Immature natural killer cell (primary cell): ENCODE results near the gene CDYL2. TPM values are rescaled to one million over a fixed set of nuclear protein-coding genes. Genes with fewer than 3 reads are reported as not detected.
A peak's percentile ranks its signal among the peaks of the same experiment; 100 is the strongest.

ENCODE experiments used
- DNase-seq, 3 donors: peaks; one replicate each; pipeline ENCODE4 v3.0.0; 2022; ENCODE audit warnings: mixed read lengths in 1 of 3
- H3K27ac Mint-ChIP-seq, 6 donors: one replicate each; pipeline ENCODE4 v1.8.0; 2020; ENCODE audit warnings: mixed read lengths in 6 of 6, mild to moderate bottlenecking in 5 of 6, inconsistent platforms in 4 of 6, moderate library complexity in 3 of 6
- H3K27me3 Mint-ChIP-seq, 3 donors: one replicate each; pipeline ENCODE4 v1.8.0; 2020 to 2021; ENCODE audit warnings: low read depth in 3 of 3, mild to moderate bottlenecking in 3 of 3, mixed read lengths in 3 of 3, moderate library complexity in 3 of 3, inconsistent platforms in 1 of 3
- H3K36me3 Mint-ChIP-seq, 3 donors: one replicate each; pipeline ENCODE4 v1.8.0; 2020; ENCODE audit warnings: mixed read lengths in 3 of 3, inconsistent platforms in 2 of 3, mild to moderate bottlenecking in 2 of 3
- H3K4me1 Mint-ChIP-seq, 2 donors: one replicate each; pipeline ENCODE4 v1.8.0; 2020; ENCODE audit warnings: inconsistent platforms in 2 of 2, mild to moderate bottlenecking in 2 of 2, mixed read lengths in 2 of 2, moderate library complexity in 1 of 2
- H3K4me3 Mint-ChIP-seq, 5 donors: one replicate each; pipeline ENCODE4 v1.8.0; 2020; ENCODE audit warnings: mild to moderate bottlenecking in 5 of 5, mixed read lengths in 5 of 5, inconsistent platforms in 3 of 5, moderate library complexity in 3 of 5
- H3K9me3 Mint-ChIP-seq, 6 donors: one replicate each; pipeline ENCODE4 v1.8.0; 2020; ENCODE audit warnings: mild to moderate bottlenecking in 6 of 6, mixed read lengths in 6 of 6, inconsistent platforms in 4 of 6, moderate library complexity in 3 of 6
- polyA plus RNA-seq, 3 donors: library from polyadenylated mRNA; unstranded; fragments of 300-500 nt; fragmentation: Illumina TruSeq; gene quantifications; one replicate each; pipeline ENCODE4 v1.2.3, GENCODE V29; 2021

Gene CDYL2
- polyA plus RNA-seq, 3 donors from 2014 or later, result 0.21 TPM; not detected in 2

- Mint-ChIP-seq H3K27ac (no peak overlapping the region), H3K27me3 (peaks cover 8 to 16% (median 11%) of the 10 kb centered on the region in 3 donors), H3K4me1 (peaks cover 15% of the 10 kb centered on the region in 2 donors), H3K36me3 (peaks cover 0 to 3% (median 0%) of the 10 kb centered on the region in 3 donors), H3K9me3 (peaks cover 0 to 6% (median 0%) of the 10 kb centered on the region in 6 donors), H3K4me3 (no peak overlapping the region)
- no peak for DNase-seq
Measured at GRCh38 chr16:80587071-80587470, 217.3 kb downstream of the CDYL2 start.

GRCh38 chr16:80586476-80586875 lies 217.9 kb downstream of the CDYL2 start:
- H3K9me3 Mint-ChIP-seq, result peaks cover 0 to 6% (median 0%) of the 10 kb centered on the region in 6 donors
- no peak overlapping the region for H3K4me3 Mint-ChIP-seq
- no peak for DNase-seq
- H3K36me3 Mint-ChIP-seq, result peaks cover 0 to 3% (median 0%) of the 10 kb centered on the region in 3 donors
- H3K27me3 Mint-ChIP-seq, result peaks cover 5 to 12% (median 8%) of the 10 kb centered on the region in 3 donors
- no peak overlapping the region for H3K27ac Mint-ChIP-seq
- H3K4me1 Mint-ChIP-seq, result peaks cover 9 to 11% of the 10 kb centered on the region in 2 donors

GRCh38 chr16:80585764-80586163 lies 218.6 kb downstream of the CDYL2 start:
- Mint-ChIP-seq H3K27me3 (peaks cover 7 to 10% (median 9%) of the 10 kb centered on the region in 3 donors), H3K4me3 (peak overlapping the region in 1 of 5 donors; percentile 48), H3K9me3 (peaks cover 0 to 6% (median 0%) of the 10 kb centered on the region in 6 donors), H3K36me3 (peaks cover 0 to 3% (median 0%) of the 10 kb centered on the region in 3 donors), H3K4me1 (peaks cover 3 to 4% of the 10 kb centered on the region in 2 donors), H3K27ac (no peak overlapping the region)
- no peak for DNase-seq

GRCh38 chr16:80583466-80583865 lies 220.9 kb downstream of the CDYL2 start:
- H3K27ac Mint-ChIP-seq, result no peak overlapping the region
- no peak for DNase-seq
- H3K36me3 Mint-ChIP-seq, result peaks cover 0 to 3% (median 0%) of the 10 kb centered on the region in 3 donors
- H3K4me3 Mint-ChIP-seq, result no peak overlapping the region
- peaks cover 7 to 9% (median 7%) of the 10 kb centered on the region in 3 donors for H3K27me3 Mint-ChIP-seq
- H3K4me1 Mint-ChIP-seq, result peaks cover 0 to 4% of the 10 kb centered on the region in 2 donors
- H3K9me3 Mint-ChIP-seq, result peaks cover 0 to 6% (median 0%) of the 10 kb centered on the region in 6 donors

- Mint-ChIP-seq H3K36me3 (no peaks in the 10 kb centered on the region), H3K4me3 (peak overlapping the region in 1 of 5 donors; percentile 48), H3K4me1 (peaks cover 0 to 4% of the 10 kb centered on the region in 2 donors), H3K27me3 (peaks cover 3 to 5% (median 4%) of the 10 kb centered on the region in 3 donors), H3K9me3 (peaks cover 0 to 6% (median 0%) of the 10 kb centered on the region in 6 donors), H3K27ac (peak overlapping the region in 2 of 6 donors; percentile 82 to 88)
- peak in 2 of 3 donors; percentile 5 to 55 for DNase-seq
Measured at GRCh38 chr16:80580109-80580832, 224.1 kb downstream of the CDYL2 start.

- no peak overlapping the region for H3K27ac Mint-ChIP-seq
- no peak overlapping the region for H3K4me3 Mint-ChIP-seq
- peaks cover 0 to 4% (median 3%) of the 10 kb centered on the region in 3 donors for H3K27me3 Mint-ChIP-seq
- H3K36me3 Mint-ChIP-seq, result no peaks in the 10 kb centered on the region
- H3K9me3 Mint-ChIP-seq, result no peaks in the 10 kb centered on the region
- no peak for DNase-seq
- H3K4me1 Mint-ChIP-seq, result peaks cover 0 to 4% of the 10 kb centered on the region in 2 donors
Measured at GRCh38 chr16:80577485-80578280, 226.7 kb downstream of the CDYL2 start.

- no peak overlapping the region for H3K4me3 Mint-ChIP-seq
- H3K27me3 Mint-ChIP-seq, result peaks cover 0 to 4% (median 3%) of the 10 kb centered on the region in 3 donors
- peaks cover 0 to 4% of the 10 kb centered on the region in 2 donors for H3K4me1 Mint-ChIP-seq
- no peak overlapping the region for H3K27ac Mint-ChIP-seq
- no peaks in the 10 kb centered on the region for H3K9me3 Mint-ChIP-seq
- peaks cover 0 to 1% (median 0%) of the 10 kb centered on the region in 3 donors for H3K36me3 Mint-ChIP-seq
- DNase-seq, result no peak
Measured at GRCh38 chr16:80576343-80576912, 228.0 kb downstream of the CDYL2 start.

- Mint-ChIP-seq H3K4me1 (peaks cover 9 to 25% of the 10 kb centered on the region in 2 donors), H3K4me3 (no peak overlapping the region), H3K9me3 (peaks cover 0 to 3% (median 0%) of the 10 kb centered on the region in 6 donors), H3K27me3 (peaks cover 1 to 5% (median 2%) of the 10 kb centered on the region in 3 donors), H3K27ac (no peak overlapping the region), H3K36me3 (peaks cover 0 to 4% (median 0%) of the 10 kb centered on the region in 3 donors)
- DNase-seq, result no peak
Measured at GRCh38 chr16:80573700-80574120, 230.7 kb downstream of the CDYL2 start.

- Mint-ChIP-seq H3K9me3 (peaks cover 0 to 3% (median 0%) of the 10 kb centered on the region in 6 donors), H3K27ac (peak overlapping the region in 3 of 6 donors; percentile 14 to 80 (median 17)), H3K4me3 (peak overlapping the region in 3 of 5 donors; percentile 50 to 71 (median 56)), H3K36me3 (peaks cover 0 to 7% (median 0%) of the 10 kb centered on the region in 3 donors), H3K27me3 (peaks cover 4 to 10% (median 5%) of the 10 kb centered on the region in 3 donors), H3K4me1 (peaks cover 9 to 25% of the 10 kb centered on the region in 2 donors)
- DNase-seq, result peak in 2 of 3 donors; percentile 3 to 33
Measured at GRCh38 chr16:80570106-80570478, 234.3 kb downstream of the CDYL2 start.

- peaks cover 4 to 10% (median 5%) of the 10 kb centered on the region in 3 donors for H3K27me3 Mint-ChIP-seq
- peak overlapping the region in 2 of 6 donors; percentile 14 to 80 for H3K27ac Mint-ChIP-seq
- peak overlapping the region in 3 of 5 donors; percentile 50 to 71 (median 56) for H3K4me3 Mint-ChIP-seq
- H3K4me1 Mint-ChIP-seq, result peaks cover 12 to 31% of the 10 kb centered on the region in 2 donors
- peaks cover 0 to 7% (median 0%) of the 10 kb centered on the region in 3 donors for H3K36me3 Mint-ChIP-seq
- peak in 2 of 3 donors; percentile 7 to 53 for DNase-seq
- H3K9me3 Mint-ChIP-seq, result peaks cover 0 to 3% (median 0%) of the 10 kb centered on the region in 6 donors
Measured at GRCh38 chr16:80569440-80570105, 234.8 kb downstream of the CDYL2 start.

GRCh38 chr16:80564394-80564793 lies 240.0 kb downstream of the CDYL2 start:
- no peak for DNase-seq
- Mint-ChIP-seq H3K4me3 (peak overlapping the region in 2 of 5 donors; percentile 20 to 59), H3K27me3 (peaks cover 3 to 15% (median 10%) of the 10 kb centered on the region in 3 donors), H3K9me3 (peaks cover 0 to 2% (median 0%) of the 10 kb centered on the region in 6 donors), H3K4me1 (peaks cover 3 to 20% of the 10 kb centered on the region in 2 donors), H3K27ac (peak overlapping the region in 1 of 6 donors; percentile 62), H3K36me3 (peaks cover 0 to 3% (median 0%) of the 10 kb centered on the region in 3 donors)

GRCh38 chr16:80563066-80563465 lies 241.3 kb downstream of the CDYL2 start:
- Mint-ChIP-seq H3K36me3 (peaks cover 0 to 3% (median 0%) of the 10 kb centered on the region in 3 donors), H3K27me3 (peaks cover 3 to 15% (median 5%) of the 10 kb centered on the region in 3 donors), H3K4me3 (no peak overlapping the region), H3K9me3 (no peaks in the 10 kb centered on the region), H3K4me1 (peaks cover 3 to 12% of the 10 kb centered on the region in 2 donors), H3K27ac (no peak overlapping the region)
- DNase-seq, result no peak

GRCh38 chr16:80559369-80559768 lies 245.0 kb downstream of the CDYL2 start:
- DNase-seq, result no peak
- Mint-ChIP-seq H3K27ac (no peak overlapping the region), H3K9me3 (no peaks in the 10 kb centered on the region)

More at GRCh38 chr16:80559369-80559768, 245.0 kb downstream of the CDYL2 start:
- Mint-ChIP-seq H3K4me3 (no peak overlapping the region), H3K4me1 (peaks cover 0 to 5% of the 10 kb centered on the region in 2 donors), H3K27me3 (peaks cover 2 to 6% (median 5%) of the 10 kb centered on the region in 3 donors), H3K36me3 (no peaks in the 10 kb centered on the region)
